ENCODE results near the gene PARP6. TPM values are rescaled to one million over a fixed set of nuclear protein-coding genes. Genes with fewer than 3 reads are reported as not detected.

The PARP6 gene
- polyA plus RNA-seq, 1 of the 3 experiments (the other 2 are of a cell fraction): 57.7 TPM

GRCh38 chr15:72271221-72271620, 1.1 kb downstream of the PARP6 start:
- Histone ChIP-seq H3K4me3 (ENCODE audit: low read depth in 2 of 2, low read length in 1 of 2) (peak overlapping the region; percentile 87 to 91; a peak in 2 of 4 replicates), H3K27ac (ENCODE audit: low read depth in 2 of 2, low read length in 1 of 2) (no peak overlapping the region)

GRCh38 chr15:72269739-72270138, 2.6 kb downstream of the PARP6 start:
- no peak overlapping the region for H3K9ac ChIP-seq
- ChIA-PET CTCF (interaction anchor here (1.9 kb wide), 1 partner anchor 43 kb away, joined by 6 read pairs; no protein-coding TSS in a partner anchor), POLR2A (no interaction called here)
- H3K27ac ChIP-seq (ENCODE audit: low read depth in 2 of 2, low read length in 1 of 2): no peak overlapping the region
- H3K9me3 ChIP-seq: no peaks in the 10 kb centered on the region
- 96% methylated on average over 4 of the region's 4 CpGs for WGBS (ENCODE audit: low lambda C conversion rate)
- H3K27me3 ChIP-seq (ENCODE audit: insufficient read depth): no peaks in the 10 kb centered on the region
- H3K9me2 ChIP-seq: no peaks in the 10 kb centered on the region
- H3K4me2 ChIP-seq: no peak overlapping the region
- H3K4me3 ChIP-seq (ENCODE audit: low read depth in 2 of 2, low read length in 1 of 2): no peak overlapping the region
- peaks cover 39 to 42% of the 10 kb centered on the region in 2 experiments for H3K36me3 ChIP-seq (replicated peaks in 1 of 2; ENCODE audit: control insufficient read depth in 1 of 2, insufficient read depth in 2 of 2, low read length in 1 of 2)
- DNase-seq: no peak
- no peaks in the 10 kb centered on the region for H4K20me1 ChIP-seq (ENCODE audit: insufficient read depth)
- H3F3A ChIP-seq (replicated peaks; ENCODE audit: insufficient read depth): no peaks in the 10 kb centered on the region
- peaks cover 39% of the 10 kb centered on the region for H3K79me2 ChIP-seq (ENCODE audit: insufficient read depth)
- H2AFZ ChIP-seq (ENCODE audit: low read depth): no peak overlapping the region
- H3K4me1 ChIP-seq (ENCODE audit: control insufficient read depth in 1 of 2, insufficient read depth in 2 of 2, low read depth in 1 of 2, low read length in 1 of 2): peaks cover 9 to 12% of the 10 kb centered on the region in 2 experiments; a peak in 3 of 4 replicates
- TF ChIP-seq USF2 (IDR thresholded peaks at IDR 0.05; ENCODE audit: borderline replicate concordance, low read depth, low read length): no peak
- TF ChIP-seq CTCF (IDR thresholded peaks at IDR 0.05): no peak
- no peak for TF ChIP-seq PBX3 (IDR thresholded peaks at IDR 0.05)
- TF ChIP-seq RFX5 (IDR thresholded peaks at IDR 0.05; ENCODE audit: low read length): no peak
- no peak for TF ChIP-seq SMC3 (IDR thresholded peaks at IDR 0.05; ENCODE audit: low read depth, low read length)
- no peak for TF ChIP-seq FOXJ3 (CRISPR knock-in tag; IDR thresholded peaks at IDR 0.05)
- TF ChIP-seq MAX (IDR thresholded peaks at IDR 0.05; ENCODE audit: low read depth): no peak
- TF ChIP-seq MXI1 (IDR thresholded peaks at IDR 0.05; ENCODE audit: low read depth, low read length): no peak
- no peak for TF ChIP-seq SIN3A (IDR thresholded peaks at IDR 0.05; ENCODE audit: borderline replicate concordance, low read depth, low read length)

More at GRCh38 chr15:72271221-72271620, 1.1 kb downstream of the PARP6 start:
- CTCF ChIA-PET: interaction anchor here (1.9 to 2.0 kb wide), 2 partner anchors 17 to 41 kb away, joined by 5 to 6 read pairs; no protein-coding TSS in a partner anchor
- Histone ChIP-seq H3K27me3 (ENCODE audit: insufficient read depth) (no peaks in the 10 kb centered on the region), H3F3A (replicated peaks; ENCODE audit: insufficient read depth) (no peaks in the 10 kb centered on the region), H2AFZ (ENCODE audit: low read depth) (no peak overlapping the region), H3K79me2 (ENCODE audit: insufficient read depth) (peaks cover 39% of the 10 kb centered on the region), H3K4me1 (ENCODE audit: control insufficient read depth in 1 of 2, insufficient read depth in 2 of 2, low read depth in 1 of 2, low read length in 1 of 2) (peaks cover 9 to 12% of the 10 kb centered on the region in 2 experiments; a peak in 3 of 4 replicates), H4K20me1 (ENCODE audit: insufficient read depth) (no peaks in the 10 kb centered on the region), H3K36me3 (replicated peaks in 1 of 2; ENCODE audit: control insufficient read depth in 1 of 2, insufficient read depth in 2 of 2, low read length in 1 of 2) (peaks cover 25 to 27% of the 10 kb centered on the region in 2 experiments), H3K9ac (peak overlapping the region; percentile 90; the same call in 1 of the 2 replicates), H3K9me2 (no peaks in the 10 kb centered on the region), H3K4me2 (peak overlapping the region; percentile 87), H3K9me3 (no peaks in the 10 kb centered on the region)
- DNase-seq: no peak
- TF ChIP-seq GATA2 (CRISPR knock-in tag; IDR thresholded peaks at IDR 0.05) (no peak), RAD21 (IDR thresholded peaks at IDR 0.05; ENCODE audit: low read length) (no peak), USF2 (IDR thresholded peaks at IDR 0.05; ENCODE audit: borderline replicate concordance, low read depth, low read length) (no peak), IRF3 (IDR thresholded peaks at IDR 0.05; ENCODE audit: low read depth, low read length) (no peak), NRF1 (IDR thresholded peaks at IDR 0.05; ENCODE audit: low read depth, low read length) (no peak), RCOR1 (IDR thresholded peaks at IDR 0.05; ENCODE audit: low read length) (no peak), YY1 (IDR thresholded peaks at IDR 0.05; ENCODE audit: low read depth) (no peak)
- 61% methylated on average over 4 of the region's 4 CpGs for WGBS (ENCODE audit: low lambda C conversion rate)
- POLR2A ChIA-PET: no interaction called here

Measured in SK-N-SH (cell line).